GM18502 (cell line): ENCODE results near the gene UMAD1.
"Not testable (repeated sequence)": the region's sequence is repeated elsewhere in the genome, so short reads cannot be mapped to it uniquely, and the experiment has no call there.

ENCODE experiments used
- ATAC-seq: cut with Tn5 transposase; IDR thresholded peaks from one replicate; pipeline ENCODE4 v1.9.1; 2021; ENCODE audit warnings: mild to moderate bottlenecking; ENCODE audit not compliant: unreplicated experiment, poor library complexity

UMAD1 gene

DNA sequence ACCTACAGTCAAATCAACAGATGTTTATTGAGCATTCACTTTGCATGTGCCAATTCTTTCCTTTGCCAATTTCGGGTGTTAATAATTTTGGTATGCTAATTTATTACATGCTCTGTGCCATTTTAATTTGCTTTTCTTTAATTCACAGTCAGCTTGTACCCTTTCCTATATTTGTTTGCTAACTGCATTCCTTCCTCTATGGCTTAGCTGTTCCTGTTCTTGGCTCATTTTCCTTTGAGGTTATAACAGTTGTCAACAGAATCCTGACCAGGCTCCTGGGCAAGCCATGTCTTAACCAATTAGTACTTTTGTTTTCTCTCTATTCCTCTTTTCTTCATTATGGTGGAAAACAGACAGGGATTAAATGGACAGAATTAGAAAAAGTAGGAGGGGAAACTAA is 151.5 kb downstream of the UMAD1 start:
- no peak for ATAC-seq

DNA sequence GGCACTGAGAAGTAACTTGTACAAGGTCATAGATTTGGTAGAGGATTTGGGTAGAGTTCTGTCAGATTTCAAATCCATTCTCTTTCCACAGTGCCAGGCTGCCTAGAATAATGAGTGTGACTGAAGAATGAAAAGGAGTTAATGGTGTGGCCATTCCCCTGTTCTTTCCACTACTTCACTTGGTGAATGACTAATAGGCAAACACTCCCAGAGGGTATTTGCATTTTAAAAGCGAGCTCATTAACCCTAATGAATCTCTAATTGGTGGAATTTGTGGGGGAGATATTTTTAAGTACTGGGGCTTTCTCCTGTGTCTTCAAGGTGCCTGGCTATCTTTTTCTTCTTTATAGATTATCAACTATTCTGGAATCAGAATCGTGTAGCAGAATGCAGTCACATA is 152.7 kb downstream of the UMAD1 start:
- no peak for ATAC-seq

DNA sequence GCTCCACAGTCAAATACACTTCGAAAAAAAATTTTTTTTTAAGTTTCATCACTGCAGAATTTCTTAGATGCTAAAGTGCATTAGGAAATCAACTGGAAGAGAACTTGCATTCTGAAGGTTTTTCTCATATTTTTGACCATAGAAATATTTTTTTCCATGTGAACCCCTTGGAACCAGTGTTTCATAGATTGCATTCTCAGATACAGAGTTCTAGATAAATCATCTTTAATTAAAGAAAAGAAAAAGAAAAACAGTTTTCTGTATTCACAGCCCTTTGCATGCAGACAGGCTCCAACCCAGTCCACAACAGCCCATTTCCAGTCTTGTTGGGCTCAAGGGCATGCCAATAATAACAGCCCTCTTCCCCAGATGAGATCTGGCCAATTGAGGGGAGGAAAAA is 153.4 kb downstream of the UMAD1 start:
- no peak for ATAC-seq

DNA sequence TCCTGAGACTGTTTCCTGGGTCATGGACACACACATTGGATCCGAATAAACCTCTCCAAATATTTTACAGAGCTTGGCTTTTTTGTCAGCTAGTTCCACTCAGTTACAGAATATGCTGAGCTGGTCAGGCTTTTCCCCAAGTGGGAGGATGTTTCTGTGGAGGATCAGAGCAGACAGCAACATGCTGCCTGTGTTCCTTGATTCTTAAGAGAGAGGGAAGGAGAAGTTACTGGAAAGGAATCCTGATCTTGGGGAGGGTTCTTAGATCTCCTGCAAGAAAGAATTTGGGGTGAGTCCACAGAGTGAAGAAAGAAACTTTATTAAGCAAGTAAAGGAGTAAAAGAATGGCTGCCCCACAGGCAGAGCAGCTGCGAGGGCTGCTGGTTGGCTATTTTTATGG is 154.7 kb downstream of the UMAD1 start:
- no peak for ATAC-seq

DNA sequence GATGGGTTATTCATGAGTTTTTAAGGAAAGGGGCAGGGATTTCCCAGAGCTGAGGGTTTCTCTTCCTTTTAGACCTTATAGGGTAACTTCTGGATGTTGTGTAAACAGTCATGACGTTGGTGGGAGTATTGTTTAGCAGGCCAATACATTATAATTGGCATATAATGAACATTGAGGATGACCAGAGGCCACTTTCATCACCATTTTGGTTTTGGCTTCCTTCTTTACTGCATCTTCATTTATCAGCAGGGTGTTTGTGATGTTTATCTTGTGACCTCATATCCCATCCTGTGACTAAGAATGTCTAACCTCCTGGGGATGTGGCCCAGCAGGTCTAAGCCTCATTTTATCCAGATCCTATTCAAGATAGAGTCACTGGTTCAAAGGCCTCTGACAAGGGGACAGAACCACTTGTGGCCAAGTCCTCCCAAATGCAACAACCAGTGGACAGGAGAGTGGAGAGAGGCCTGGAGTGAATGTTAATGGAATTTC is 155.1 kb downstream of the UMAD1 start:
- ATAC-seq, result no peak

DNA sequence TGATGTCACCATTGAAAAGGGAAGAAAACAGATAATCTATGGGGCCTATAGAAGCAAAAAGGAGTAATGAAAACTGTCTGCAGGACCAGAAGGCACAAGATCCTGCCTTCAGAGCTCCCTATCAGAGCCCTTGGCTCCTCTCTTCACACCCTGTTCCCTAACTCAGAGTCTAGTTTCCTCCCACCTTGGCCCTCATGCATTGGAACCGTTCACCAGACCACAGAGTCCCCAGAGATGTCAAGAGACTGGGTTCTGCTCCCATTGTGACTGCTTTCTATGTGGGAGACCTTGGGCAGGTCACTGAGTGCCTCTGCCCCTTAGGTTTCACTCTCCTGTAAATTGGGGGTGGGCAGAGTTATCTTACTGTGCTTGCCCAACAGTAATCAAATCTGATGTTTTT is 158.0 kb downstream of the UMAD1 start:
- ATAC-seq, result peak; percentile 65

DNA sequence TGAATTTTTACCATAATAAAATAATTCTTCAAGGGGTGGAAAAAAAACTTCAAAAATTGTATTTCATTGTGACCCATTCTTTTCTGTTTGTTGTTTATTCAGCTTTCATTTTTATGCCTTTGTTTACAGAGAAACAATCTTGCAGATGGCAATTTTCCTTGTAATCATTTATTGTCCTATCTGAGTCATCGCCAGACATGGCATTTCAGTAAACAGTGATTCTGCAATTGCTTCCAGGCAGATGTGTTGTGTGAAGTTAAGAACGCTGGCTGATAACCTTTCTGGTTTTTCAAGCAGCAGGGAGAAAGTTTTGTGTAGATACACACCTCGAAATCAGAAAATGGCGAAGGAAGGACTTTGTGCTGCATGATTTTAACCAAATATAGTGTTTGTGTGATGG is 158.6 kb downstream of the UMAD1 start:
- no peak for ATAC-seq

DNA sequence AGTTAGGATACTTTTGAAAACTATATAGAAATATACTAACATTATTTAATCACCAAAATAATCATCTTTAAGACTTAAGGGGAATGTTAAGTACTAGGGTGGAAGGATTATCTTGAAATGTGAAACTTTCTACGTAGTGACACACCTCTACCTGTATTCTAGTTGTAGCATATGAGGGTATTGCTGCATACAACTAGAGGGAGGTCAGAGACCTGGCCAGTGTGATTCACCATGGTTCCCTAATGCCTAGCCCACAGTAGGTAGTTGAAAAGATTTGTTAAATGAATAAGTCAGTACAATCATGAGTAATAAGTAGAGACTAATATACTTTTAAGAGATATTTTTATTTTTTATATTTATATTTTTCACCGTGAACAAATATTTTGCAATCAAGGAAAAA is 162.0 kb downstream of the UMAD1 start:
- ATAC-seq, result no peak

DNA sequence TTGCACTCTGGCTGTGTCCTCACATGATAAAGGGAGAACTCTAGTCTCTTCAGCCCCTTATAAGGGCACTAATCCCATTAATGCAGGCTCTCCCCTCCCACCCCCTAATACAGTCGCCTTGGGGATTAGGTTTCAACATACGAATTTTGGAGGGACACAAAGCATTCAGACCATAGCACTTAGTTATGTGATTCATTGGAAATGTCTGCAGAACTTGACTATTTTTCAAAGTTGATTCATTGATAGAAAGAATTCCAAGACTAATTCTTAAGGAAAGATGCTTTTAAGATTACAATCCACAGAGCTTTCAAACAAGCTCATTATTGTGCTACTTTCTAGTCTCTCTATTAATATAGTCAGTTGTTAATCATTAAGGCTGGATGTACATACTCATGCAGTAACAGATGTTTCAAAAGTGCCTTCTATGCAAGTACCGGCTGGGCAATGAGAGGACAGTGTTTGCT is 163.2 kb downstream of the UMAD1 start:
- ATAC-seq, result no peak

DNA sequence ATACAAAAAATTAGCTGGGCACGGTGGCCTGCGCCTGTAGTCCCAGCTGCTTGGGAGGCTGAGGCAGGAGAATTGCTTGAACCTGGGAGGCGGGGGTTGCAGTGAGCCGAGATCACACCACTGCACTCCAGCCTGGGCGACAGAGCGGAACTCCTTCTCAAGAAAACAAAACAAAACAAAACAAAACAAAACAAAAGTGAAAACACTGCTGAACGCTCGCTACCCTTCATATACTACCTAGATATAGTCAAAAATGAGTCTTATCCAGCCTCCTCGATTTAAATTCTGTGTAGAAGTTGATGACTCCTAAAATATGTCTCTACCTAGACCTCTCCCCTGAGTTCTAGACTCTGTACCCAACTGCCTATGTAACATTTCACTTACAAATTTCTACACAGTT is 164.3 kb downstream of the UMAD1 start:
- ATAC-seq, result not testable (repeated sequence)

DNA sequence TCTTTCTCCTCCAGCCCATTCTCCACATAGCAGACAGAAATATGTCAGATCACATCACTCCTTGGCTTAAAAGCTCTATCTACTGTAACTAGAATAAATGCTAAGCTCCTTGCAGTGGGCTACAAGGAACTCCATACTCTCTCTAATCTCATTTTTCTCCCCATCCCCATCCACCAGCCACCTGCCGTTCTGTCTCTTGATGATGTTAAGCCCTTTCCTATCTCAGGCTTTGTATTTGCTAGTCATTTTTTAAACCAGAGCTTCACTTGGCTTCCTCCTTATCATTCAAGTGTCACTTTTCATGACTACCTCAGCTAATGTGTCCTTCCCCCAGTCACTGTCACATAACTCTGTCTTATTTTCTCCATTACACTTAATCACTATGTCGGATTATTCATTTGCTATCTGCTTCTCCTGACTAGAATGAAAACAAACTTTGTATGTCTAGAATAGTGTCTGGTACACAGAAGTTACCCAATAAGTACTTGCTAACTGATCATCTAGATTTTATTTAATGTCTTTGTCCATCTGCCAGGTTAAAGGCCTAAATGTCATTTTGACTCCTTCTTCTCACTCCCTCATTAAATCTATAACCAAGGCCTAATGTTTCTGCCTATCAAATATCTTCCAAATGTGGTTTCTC is 165.1 kb downstream of the UMAD1 start:
- ATAC-seq, result no peak

DNA sequence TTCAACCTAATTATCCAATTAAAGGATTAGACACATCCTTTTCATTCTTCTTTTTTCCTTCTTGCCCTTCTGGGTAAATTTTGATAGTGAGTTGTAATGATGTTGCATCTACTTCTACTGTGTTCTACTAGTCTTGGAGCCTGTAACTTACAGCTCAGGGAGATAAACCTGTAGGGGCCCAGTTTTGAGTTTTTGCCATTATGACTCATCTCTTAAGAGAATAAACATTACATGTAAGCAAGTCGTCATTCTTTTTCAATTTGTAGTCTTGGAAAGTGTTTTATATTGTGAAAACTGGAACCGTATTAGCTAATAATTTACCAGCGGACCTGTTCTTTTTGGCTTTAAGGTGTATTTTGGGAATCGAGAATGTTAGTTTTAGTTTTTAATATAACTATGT is 167.6 kb downstream of the UMAD1 start:
- no peak for ATAC-seq

DNA sequence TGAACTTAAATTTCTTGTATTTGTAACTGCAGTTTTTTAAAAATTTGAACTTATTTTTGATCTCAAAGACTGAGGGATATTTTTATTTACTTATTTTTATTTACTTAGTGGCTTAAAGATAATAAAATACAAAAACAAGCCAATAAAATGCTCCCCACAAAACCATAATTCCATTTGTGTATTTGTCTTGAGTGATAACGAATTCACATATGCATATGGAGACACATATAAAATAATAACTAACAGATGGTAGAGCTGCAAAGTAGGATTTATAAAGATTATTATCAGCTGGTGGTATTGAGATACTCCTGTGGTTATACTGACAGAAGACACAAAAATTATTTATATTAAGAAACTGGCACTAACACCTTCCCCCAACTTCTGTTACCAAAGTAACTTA is 168.1 kb downstream of the UMAD1 start:
- ATAC-seq, result no peak

DNA sequence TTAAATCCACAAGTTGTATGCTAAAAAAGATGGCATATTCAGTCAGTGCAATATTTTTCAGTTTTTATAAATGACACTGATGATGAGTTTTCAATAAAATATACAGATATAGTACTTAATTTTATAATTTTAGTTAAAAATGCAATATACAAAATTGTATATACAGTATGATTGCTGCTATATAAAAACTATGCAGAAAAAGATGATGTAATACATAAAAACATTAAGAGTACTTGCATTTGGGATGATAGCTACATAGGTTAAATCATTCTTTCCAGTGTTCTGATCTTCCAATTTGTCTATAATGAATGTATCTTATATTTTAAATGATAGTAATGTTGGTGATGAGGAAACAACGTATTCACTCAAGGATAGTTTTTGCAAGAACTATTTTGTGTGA is 169.8 kb downstream of the UMAD1 start:
- no peak for ATAC-seq

DNA sequence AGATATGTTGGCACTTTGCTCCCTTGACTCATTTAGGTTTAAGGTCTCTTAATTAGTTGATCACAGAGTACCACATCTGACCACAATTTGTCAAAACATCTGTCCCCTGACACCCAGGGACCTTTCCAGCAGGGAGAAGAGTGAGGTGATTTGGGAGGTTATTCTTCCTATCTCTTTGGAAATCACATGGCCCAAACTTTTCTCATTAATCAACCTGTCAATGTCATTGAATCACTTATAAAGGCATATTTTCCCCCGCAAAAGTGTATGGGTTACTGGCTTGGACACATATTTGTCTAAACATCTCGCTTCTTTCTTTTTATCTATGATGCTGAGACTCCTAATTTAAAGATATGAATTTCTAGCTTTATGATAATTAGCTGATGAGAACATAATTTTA is 170.3 kb downstream of the UMAD1 start:
- no peak for ATAC-seq

DNA sequence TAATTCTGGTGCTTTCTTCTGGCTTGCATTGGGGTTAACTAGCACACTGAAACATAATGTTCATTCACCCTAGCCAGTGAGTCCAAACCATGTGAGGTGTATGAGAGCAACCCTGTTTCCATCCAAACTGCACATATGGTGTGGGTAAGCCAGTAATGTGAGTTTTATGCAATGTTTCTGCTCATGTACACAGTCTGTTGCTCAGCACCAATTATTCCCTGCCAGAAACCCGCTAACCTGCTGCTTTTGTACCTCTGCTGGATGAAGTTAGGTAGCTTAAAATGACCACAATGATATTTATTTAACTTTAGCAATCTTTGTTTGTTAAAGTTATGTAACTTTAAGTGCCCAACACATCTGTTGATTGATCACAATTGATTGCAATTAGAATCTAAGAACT is 171.6 kb downstream of the UMAD1 start:
- no peak for ATAC-seq

DNA sequence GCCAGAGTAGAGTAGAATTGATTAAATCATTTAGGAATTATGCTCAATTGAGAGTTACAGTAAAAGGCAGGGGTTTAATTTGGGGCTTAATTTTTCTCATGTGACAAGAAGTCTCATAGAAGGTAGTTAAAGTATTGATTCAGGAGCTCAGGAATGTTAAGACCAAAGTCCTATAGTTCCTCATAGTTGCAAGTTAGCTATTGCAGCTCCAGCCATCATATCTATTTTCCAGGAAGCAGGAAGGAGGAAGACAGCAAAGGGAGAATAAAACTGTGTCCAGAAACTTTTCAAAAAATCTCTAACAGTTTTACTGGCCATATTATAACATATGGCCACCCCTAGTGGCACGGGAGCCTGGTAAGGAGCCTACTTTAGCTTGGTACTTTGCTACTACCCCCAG is 174.8 kb downstream of the UMAD1 start:
- ATAC-seq, result no peak

DNA sequence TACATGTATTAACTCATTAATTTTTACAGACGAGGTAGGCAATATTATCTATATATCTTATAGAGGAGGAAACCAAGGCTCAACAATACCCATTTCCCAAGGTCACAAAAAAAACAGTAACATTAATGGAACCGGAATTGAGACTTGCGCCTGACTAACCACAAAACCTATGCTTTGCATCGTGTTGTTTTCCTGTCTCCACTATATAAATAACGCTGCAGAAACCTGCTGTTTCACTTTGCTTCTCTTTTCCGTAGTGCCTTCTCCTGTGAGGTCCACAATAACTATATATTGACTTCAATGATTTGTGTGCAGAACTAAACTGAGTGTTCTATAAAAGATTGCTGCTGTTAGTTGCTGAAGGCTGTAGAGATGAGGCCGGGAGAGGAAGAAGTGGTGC is 175.5 kb downstream of the UMAD1 start:
- peak; percentile 69 for ATAC-seq

DNA sequence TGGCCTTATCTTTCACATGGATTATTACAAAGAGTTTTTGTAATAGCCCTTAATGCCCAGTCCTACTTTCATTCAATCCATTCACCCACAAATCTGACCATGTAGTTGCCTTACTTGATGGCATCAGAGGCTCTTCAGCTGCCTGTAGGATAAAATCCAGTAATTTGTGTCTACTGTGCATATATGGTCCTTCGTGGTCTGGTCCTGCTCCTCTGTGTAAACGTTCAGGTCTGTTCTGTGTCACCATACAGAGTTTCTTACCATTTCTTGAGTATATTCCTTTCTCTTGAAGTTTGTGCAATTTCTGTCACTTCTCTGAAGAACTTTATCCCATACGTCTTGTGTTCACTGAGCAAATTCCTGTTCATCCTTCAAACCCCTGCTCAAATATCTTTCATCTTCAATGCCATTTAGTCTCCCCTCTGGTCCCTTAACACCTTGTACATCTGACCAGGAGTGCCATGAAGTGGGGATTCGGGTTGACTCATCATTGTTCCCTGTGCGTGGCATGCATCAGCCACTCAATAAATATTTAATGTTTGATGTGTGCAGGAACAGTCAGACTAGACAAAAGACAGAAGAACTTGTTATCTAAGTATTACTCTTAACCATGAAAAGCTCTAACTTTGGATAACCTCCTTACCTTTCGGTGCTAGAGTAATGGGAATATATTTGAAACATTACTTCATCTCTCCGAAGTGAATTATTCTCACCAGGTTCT is 176.4 kb downstream of the UMAD1 start:
- ATAC-seq, result no peak

DNA sequence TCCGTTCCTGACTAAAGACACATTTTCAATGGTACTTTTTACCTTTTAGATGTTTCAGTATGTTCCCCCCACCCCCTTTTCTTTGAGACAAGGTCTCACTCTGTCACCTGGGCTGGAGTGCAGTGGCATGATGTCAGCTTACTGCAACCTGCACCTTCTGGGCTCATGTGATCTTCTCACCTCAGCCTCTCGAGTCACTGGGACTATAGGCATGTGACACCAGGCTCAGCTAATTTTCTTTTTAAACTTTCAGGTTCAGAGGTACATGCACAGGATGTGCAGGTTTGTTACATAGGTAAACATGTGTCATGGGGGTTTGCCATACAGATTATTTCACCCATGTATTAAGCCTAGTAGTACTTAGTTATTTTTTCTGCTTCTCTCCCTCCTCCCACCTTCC is 177.2 kb downstream of the UMAD1 start:
- no peak for ATAC-seq

DNA sequence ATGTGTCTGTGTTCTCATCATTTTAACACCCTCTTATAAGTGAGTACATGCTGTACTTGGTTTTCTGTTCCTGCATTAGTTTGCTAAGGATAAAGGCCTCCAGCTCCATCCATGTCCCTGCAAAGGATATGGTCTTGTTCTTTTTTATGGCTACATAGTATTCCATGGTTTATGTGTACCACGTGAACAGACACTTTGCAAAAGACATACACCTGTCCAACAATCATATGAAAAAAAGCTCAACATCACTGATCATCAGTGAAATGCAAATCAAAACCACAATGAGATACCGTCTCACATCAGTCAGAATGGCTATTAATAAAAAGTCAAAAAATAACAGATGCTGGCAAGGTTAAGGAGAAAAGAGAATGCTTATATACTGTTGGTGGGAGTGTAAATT is 177.6 kb downstream of the UMAD1 start:
- not testable (repeated sequence) for ATAC-seq
